Retina (tissue), 1 donor: ENCODE measurements around the gene MYO18B.
A peak's percentile ranks its signal among the peaks of the same experiment; 100 is the strongest.

Experiments used
- DNase-seq: peaks from one replicate; pipeline ENCODE4 v3.0.0-alpha.2; 2016

MYO18B gene

GRCh38 chr22:25829808-25830777 lies 88.1 kb downstream of the MYO18B start:
- no peak for DNase-seq

GRCh38 chr22:25833091-25833490 lies 91.1 kb downstream of the MYO18B start:
- DNase-seq, result no peak

- no peak for DNase-seq
Measured at GRCh38 chr22:25833676-25834075, 91.7 kb downstream of the MYO18B start.

- DNase-seq, result no peak
Measured at GRCh38 chr22:25834490-25834889, 92.5 kb downstream of the MYO18B start.

- DNase-seq, result no peak
Measured at GRCh38 chr22:25835348-25835747, 93.4 kb downstream of the MYO18B start.

GRCh38 chr22:25837288-25837900 lies 95.4 kb downstream of the MYO18B start:
- no peak for DNase-seq

GRCh38 chr22:25838960-25839741 lies 97.2 kb downstream of the MYO18B start:
- no peak for DNase-seq

- DNase-seq, result no peak
Measured at GRCh38 chr22:25839755-25840154, 97.8 kb downstream of the MYO18B start.

- no peak for DNase-seq
Measured at GRCh38 chr22:25840167-25840566, 98.2 kb downstream of the MYO18B start.

- no peak for DNase-seq
Measured at GRCh38 chr22:25840891-25841290, 98.9 kb downstream of the MYO18B start.

- no peak for DNase-seq
Measured at GRCh38 chr22:25841775-25842174, 99.8 kb downstream of the MYO18B start.

- DNase-seq, result no peak
Measured at GRCh38 chr22:25843660-25844405, 101.8 kb downstream of the MYO18B start.

- no peak for DNase-seq
Measured at GRCh38 chr22:25844601-25845000, 102.6 kb downstream of the MYO18B start.

- DNase-seq, result no peak
Measured at GRCh38 chr22:25845985-25846745, 104.2 kb downstream of the MYO18B start.

- no peak for DNase-seq
Measured at GRCh38 chr22:25847451-25847850, 105.5 kb downstream of the MYO18B start.

GRCh38 chr22:25848954-25849353 lies 107.0 kb downstream of the MYO18B start:
- DNase-seq, result no peak

GRCh38 chr22:25849522-25849921 lies 107.5 kb downstream of the MYO18B start:
- peak; percentile 13 for DNase-seq

GRCh38 chr22:25852223-25852622 lies 110.2 kb downstream of the MYO18B start:
- DNase-seq, result no peak

- DNase-seq, result no peak
Measured at GRCh38 chr22:25853078-25853477, 111.1 kb downstream of the MYO18B start.

GRCh38 chr22:25853501-25854284 lies 111.7 kb downstream of the MYO18B start:
- DNase-seq, result peak; percentile 26

GRCh38 chr22:25869771-25870170 lies 127.8 kb downstream of the MYO18B start:
- DNase-seq, result no peak
